ENCODE results near the gene ATP5F1D. TPM values are rescaled to one million over a fixed set of nuclear protein-coding genes. Genes with fewer than 3 reads are reported as not detected.

The ATP5F1D gene
- total and polyA plus RNA-seq, 2 of the 13 experiments (the other 11 are each of a cell fraction or from before 2014, with no cell fraction given) = 39.4 to 78.7 TPM

DNA sequence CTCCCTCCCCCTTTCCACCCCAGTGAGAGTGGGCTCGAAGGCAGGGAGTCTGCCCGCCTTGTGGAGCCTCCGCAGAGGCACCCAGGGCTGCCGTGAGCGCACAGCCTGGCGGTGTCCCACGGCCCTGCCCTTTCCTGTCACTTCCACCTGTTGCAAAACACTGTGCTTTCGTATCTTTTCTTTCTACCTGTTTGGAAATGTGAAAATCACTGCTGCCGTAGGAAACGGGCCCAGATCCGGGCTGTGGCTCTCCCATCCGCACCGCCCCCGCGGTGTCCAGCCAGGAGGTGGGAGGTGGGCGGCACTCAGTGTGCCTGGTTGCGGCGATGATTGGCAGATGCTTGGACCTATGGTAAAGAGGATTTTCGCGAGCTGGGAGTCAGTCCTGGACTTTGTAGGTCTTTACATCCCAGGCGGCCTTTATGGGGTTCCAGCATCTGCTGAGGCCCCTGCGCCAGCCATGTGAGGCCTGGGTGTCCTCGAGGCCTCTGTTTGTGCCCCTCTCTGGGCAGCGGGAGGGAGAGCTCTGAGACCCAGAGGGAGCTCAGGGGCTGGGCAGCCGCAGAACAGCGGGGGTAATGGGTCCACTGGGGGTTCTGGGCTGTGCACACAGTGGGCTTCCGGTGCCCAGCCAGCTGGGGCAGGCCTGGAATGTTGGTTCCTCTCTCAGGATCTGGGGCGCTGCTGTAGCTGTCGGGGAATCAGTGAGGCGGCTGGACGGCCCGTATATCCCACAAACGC is 29.9 kb upstream of the ATP5F1D start (continued):
- TF ChIP-seq PBX2 (CRISPR knock-in tag; IDR thresholded peaks at IDR 0.05) = peak; percentile 38; the same call in 1 of the 2 replicates
- peak; percentile 65 for TF ChIP-seq RBFOX2 (IDR thresholded peaks at IDR 0.05; ENCODE audit: low read depth, low read length)

DNA sequence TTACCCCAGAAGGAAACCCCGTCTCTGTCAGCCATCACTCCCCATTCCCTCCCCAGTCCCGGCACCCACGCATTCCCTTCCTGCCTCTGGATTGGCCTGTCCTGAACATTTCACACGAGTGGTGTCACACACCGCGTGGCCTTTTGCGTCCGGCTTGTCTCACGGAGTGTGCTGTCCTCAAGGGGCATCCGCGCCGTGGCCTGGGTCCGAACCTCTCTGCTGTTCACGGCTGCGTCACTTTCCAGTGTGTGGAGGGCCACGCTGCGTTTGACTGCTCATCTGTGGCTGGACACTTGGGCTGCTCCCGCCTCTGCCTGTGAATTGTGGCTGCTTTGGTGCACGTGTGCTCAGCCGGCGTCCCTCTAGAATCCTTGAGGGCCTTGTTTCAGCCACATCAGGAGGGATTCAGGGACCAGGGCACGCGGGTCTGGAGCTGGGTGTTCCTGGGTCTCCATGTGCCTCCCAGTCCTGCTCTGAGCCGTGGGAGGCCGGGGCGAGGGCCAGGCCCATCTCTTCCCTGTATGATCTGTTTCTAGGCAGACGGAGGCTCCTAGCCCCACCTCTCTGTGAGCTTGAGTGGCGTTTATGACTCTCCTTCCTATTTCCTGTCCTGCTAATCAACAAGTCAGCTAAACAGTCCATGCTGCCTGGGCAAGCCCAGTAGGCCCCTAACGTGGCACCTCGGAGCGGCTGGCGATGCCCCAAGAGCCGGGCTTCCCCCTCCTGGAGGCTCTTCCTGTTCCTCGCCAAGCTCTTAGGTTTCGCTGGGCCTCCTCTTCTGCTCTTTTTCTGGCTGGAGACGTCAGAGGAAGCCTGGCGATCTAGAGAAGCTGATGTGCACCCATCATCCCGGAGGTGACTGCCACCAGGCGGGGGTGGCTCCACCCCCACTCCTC is 27.9 kb upstream of the ATP5F1D start:
- no peak for FAIRE-seq
- H3K9ac ChIP-seq (ENCODE audit: insufficient read depth, low read depth, low read length) = no peak overlapping the region
- ATAC-seq = no peak
- in situ Hi-C loops (cut with HindIII; ENCODE audit: extremely low pct_ligation_motif_present, low pct_unique_long_range_greater_than_20kb) (no loop called here), intact Hi-C loops (cut with micrococcal nuclease; ENCODE audit: unreplicated experiment) (no loop called here)
- ChIA-PET CTCF (ENCODE audit: low intra/inter-chr PET ratio, low total read pairs) (no interaction called here), POLR2A (interaction anchor here (0.6 to 0.7 kb wide), 2 partner anchors 19 to 188 kb away, joined by 3 read pairs; no protein-coding TSS in a partner anchor)
- no peak overlapping the region for H3K4me2 ChIP-seq (ENCODE audit: low read depth, low read length)
- DNase-seq (ENCODE audit: low spot score) = no peak
- H3K79me2 ChIP-seq (ENCODE audit: insufficient read depth, low read length) = peaks cover 90% of the 10 kb centered on the region
- WGBS (ENCODE audit: low lambda C conversion rate) = 95% methylated on average over 30 of the region's 39 CpGs
- H2AFZ ChIP-seq (ENCODE audit: low read length) = no peak overlapping the region
- BruUV-seq (replicated peaks) = no TSS peak
- H3K4me3 ChIP-seq (replicated peaks in 1 of 3; ENCODE audit: insufficient read depth in 1 of 3, low read depth in 2 of 3, low read length in 3 of 3) = no peak overlapping the region
- H3K27me3 ChIP-seq (ENCODE audit: control insufficient read depth in 1 of 2, insufficient read depth in 2 of 2, low read length in 2 of 2) = no peaks in the 10 kb centered on the region
- H3K27ac ChIP-seq (ENCODE audit: extremely low read length, insufficient read depth, low read length) = no peak overlapping the region
- peaks cover 16 to 34% of the 10 kb centered on the region in 2 experiments; a peak in 4 of 5 replicates for H3K36me3 ChIP-seq (replicated peaks in 1 of 2; ENCODE audit: control insufficient read depth in 1 of 2, insufficient read depth in 2 of 2, low read length in 2 of 2)
- peaks cover 59% of the 10 kb centered on the region for H4K20me1 ChIP-seq (ENCODE audit: insufficient read depth, low read length)
- no peaks in the 10 kb centered on the region for H3K9me3 ChIP-seq (ENCODE audit: low read length)
- H3K4me1 ChIP-seq (ENCODE audit: insufficient read depth, low read length) = peaks cover 55% of the 10 kb centered on the region
- TF ChIP-seq RBM39 (IDR thresholded peaks at IDR 0.05; ENCODE audit: low read depth, low read length, poor library complexity, severe bottlenecking) = no peak
- TF ChIP-seq ZNF234 (CRISPR knock-in tag; conservative IDR thresholded peaks at IDR 0.05) = no peak
- no peak for TF ChIP-seq ZNF138 (CRISPR knock-in tag; IDR thresholded peaks at IDR 0.05; ENCODE audit: low read depth)
- TF ChIP-seq, protein P1, sequence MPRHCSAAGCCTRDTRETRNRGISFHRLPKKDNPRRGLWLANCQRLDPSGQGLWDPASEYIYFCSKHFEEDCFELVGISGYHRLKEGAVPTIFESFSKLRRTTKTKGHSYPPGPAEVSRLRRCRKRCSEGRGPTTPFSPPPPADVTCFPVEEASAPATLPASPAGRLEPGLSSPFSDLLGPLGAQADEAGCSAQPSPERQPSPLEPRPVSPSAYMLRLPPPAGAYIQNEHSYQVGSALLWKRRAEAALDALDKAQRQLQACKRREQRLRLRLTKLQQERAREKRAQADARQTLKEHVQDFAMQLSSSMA (CRISPR knock-in tag; IDR thresholded peaks at IDR 0.05) = no peak
- TF ChIP-seq MED13 (CRISPR knock-in tag; IDR thresholded peaks at IDR 0.05) = no peak
- TF ChIP-seq, protein P2, sequence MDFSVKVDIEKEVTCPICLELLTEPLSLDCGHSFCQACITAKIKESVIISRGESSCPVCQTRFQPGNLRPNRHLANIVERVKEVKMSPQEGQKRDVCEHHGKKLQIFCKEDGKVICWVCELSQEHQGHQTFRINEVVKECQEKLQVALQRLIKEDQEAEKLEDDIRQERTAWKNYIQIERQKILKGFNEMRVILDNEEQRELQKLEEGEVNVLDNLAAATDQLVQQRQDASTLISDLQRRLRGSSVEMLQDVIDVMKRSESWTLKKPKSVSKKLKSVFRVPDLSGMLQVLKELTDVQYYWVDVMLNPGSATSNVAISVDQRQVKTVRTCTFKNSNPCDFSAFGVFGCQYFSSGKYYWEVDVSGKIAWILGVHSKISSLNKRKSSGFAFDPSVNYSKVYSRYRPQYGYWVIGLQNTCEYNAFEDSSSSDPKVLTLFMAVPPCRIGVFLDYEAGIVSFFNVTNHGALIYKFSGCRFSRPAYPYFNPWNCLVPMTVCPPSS (IDR thresholded peaks at IDR 0.05) = no peak
- TF ChIP-seq ZNF572 (CRISPR knock-in tag; IDR thresholded peaks at IDR 0.05) = no peak
- TF ChIP-seq ZNF687 (CRISPR knock-in tag; IDR thresholded peaks at IDR 0.05) = peak; percentile 25; the same call in 1 of the 2 replicates
- TF ChIP-seq KDM1A (CRISPR knock-in tag; IDR thresholded peaks at IDR 0.05) = no peak
- TF ChIP-seq ZNF207 (IDR thresholded peaks at IDR 0.05; ENCODE audit: borderline replicate concordance) = no peak
- TF ChIP-seq FOXP1 (IDR thresholded peaks at IDR 0.05) = no peak
- TF ChIP-seq FOXP1 (CRISPR knock-in tag; IDR thresholded peaks at IDR 0.05) = no peak

Data from HepG2 (cell line).